ENCODE results near the gene CHN2.

- TF ChIP-seq CTCF (IDR thresholded peaks at IDR 0.05) (no peak), POLR2A (IDR thresholded peaks at IDR 0.05; ENCODE audit: low read depth) (no peak), EP300 (IDR thresholded peaks at IDR 0.05) (no peak), POLR2AphosphoS5 (IDR thresholded peaks at IDR 0.05) (no peak)
Observed at GRCh38 chr7:29413626-29414136, 219.1 kb downstream of the CHN2 start.
